Choroid plexus epithelial cell (primary cell): ENCODE results near the gene DEGS2.

Experiments used
- DNase-seq: peaks from one replicate; pipeline ENCODE4 v3.0.0-alpha.2; 2010; ENCODE audit warnings: low read depth
- H3K4me3 ChIP-seq: 2 replicates; pipeline ENCODE4 v1.5.1; 2011; ENCODE audit warnings: low read depth, mild to moderate bottlenecking, control low read depth, low read length, moderate library complexity
- TF ChIP-seq, protein P1 (sequence below): conservative IDR thresholded peaks from 2 replicates; pipeline ENCODE4 v1.5.1; 2011; ENCODE audit warnings: low read depth, mild to moderate bottlenecking, control low read depth, inconsistent platforms, low read length, moderate library complexity

DEGS2 gene

DNA sequence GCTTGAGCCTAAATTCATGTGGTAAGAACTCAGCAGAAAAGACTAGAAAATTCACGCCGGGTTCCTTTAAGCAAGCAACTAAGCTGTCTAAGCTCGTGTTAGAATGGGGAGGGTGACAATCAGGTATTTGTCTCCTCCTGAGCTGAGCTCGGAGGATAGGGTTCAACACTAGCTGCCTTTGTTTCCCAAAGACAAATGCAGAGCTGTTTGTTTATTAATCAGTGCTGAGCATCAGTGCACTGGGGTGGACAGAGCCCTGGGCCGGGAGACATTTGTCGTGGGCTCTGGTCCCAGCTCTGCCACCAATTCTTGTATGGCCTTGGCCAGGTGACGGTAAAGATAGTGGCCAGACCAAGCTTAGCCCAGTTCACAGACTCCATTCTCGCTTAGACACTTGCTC is 43.7 kb downstream of the DEGS2 start:
- no peak for DNase-seq
- TF ChIP-seq, protein P1, sequence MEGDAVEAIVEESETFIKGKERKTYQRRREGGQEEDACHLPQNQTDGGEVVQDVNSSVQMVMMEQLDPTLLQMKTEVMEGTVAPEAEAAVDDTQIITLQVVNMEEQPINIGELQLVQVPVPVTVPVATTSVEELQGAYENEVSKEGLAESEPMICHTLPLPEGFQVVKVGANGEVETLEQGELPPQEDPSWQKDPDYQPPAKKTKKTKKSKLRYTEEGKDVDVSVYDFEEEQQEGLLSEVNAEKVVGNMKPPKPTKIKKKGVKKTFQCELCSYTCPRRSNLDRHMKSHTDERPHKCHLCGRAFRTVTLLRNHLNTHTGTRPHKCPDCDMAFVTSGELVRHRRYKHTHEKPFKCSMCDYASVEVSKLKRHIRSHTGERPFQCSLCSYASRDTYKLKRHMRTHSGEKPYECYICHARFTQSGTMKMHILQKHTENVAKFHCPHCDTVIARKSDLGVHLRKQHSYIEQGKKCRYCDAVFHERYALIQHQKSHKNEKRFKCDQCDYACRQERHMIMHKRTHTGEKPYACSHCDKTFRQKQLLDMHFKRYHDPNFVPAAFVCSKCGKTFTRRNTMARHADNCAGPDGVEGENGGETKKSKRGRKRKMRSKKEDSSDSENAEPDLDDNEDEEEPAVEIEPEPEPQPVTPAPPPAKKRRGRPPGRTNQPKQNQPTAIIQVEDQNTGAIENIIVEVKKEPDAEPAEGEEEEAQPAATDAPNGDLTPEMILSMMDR: no peak
- H3K4me3 ChIP-seq: no peak overlapping the region

DNA sequence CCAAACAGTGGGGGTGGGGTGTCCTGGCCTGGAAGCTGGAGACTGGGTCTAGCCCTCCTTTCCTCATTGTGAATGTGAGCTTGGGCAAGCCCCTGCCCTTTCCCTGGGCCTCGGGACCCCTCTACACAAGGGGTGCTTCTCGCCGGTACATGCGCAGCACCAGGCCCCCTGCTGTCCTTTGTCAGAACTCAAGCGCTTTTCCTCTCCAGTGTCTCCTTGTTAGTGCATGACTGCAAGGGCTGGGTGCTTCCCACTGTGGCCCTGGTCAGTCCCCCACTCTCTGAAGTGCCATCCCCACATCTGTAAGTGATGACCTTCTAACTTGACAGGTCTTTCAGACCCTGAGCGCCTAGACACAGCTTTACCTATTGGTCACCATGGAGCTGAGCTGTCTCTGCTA is 44.2 kb downstream of the DEGS2 start:
- TF ChIP-seq, protein P1: no peak
- no peak overlapping the region for H3K4me3 ChIP-seq
- DNase-seq: no peak

DNA sequence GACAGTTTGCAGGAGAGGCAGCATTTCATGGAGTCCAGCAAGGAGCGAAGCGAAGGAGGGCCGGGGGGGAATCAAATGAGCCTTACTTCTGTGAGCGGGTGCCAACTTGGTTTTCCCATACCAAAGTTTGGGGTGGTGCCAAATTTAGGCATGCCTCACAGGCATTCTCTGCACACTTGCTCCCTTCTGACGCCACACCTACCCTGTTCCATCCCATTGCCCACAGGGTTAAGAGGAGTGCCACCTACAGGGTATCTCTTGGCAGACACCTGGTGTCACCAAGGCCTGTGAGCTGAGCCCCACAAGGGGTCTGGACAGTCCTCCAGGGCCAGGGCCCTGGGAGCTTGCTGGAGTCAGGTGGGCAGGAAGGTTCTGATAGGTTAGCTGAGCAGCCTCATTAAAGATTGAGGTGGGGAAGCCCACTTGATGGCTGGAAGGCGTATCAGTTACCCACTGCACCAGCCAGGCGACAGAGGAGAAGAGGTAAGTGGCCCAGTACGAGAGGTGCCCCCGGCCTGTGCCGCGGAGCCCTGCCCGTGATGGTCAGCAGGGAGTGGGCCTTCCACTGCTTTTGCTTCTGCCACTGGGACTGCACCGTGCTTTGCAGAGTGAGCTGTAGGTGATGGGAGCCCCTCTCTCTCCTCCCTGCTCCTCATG is 45.2 kb downstream of the DEGS2 start:
- H3K4me3 ChIP-seq: no peak overlapping the region
- TF ChIP-seq, protein P1: no peak
- DNase-seq: no peak

DNA sequence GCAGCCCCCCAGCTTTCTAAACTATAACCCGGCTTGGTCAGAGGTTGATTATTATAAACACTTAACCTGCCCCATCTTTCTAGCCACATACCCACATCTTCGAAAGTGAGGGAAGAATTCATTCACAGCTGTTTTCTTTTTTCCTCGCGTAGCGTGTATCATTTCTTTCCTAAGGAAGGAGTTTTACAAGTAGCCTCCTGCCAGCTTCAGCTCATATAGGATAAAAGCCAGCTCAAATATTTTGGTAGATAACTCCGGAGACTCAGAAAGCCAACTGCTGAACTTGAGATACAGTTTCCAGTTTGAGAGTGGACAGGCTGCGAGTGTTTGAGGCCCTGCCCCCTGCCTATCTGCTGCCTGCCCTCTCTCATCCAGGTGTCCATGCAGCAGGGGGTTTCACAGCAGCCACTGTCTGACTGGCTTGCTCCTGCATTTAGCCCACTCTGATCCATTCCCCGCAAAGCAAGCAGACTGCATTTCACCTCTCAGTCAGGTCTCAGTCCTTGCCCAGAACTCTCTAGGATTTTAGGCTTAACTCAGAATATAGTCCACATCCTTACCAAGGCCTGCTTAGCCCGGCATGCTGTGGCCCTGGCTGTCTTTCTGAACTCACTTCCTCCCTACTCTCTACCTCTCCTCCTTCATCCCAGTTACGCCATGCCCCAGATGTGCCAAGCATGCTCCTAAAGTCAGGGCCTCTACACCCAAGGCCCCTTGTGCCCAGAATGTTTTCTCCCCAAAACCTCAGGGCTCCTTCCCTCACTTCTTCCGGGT is 47.3 kb downstream of the DEGS2 start:
- peak; percentile 7 for DNase-seq
- no peak overlapping the region for H3K4me3 ChIP-seq
- TF ChIP-seq, protein P1: no peak

DNA sequence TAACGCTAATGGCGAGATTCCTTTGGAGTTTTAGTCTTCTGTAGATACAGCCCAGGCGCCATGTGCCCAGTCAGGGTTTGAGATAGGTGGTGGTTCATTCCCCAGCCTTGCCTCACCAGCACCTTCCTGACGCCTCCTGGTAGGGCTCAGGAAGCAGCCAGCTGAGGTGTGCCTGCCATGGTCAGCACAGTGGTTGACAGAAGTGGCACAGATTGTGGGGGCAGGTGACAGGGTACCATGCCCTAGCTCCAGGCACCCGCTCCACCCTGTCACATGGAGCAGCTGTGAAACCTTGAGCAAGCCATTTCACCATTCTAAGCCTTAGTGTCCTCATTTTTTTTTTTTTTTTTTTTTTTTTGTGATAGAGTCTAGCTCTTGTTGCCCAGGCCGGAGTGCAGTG is 48.6 kb downstream of the DEGS2 start:
- no peak for DNase-seq
- TF ChIP-seq, protein P1: no peak
- H3K4me3 ChIP-seq: no peak overlapping the region

DNA sequence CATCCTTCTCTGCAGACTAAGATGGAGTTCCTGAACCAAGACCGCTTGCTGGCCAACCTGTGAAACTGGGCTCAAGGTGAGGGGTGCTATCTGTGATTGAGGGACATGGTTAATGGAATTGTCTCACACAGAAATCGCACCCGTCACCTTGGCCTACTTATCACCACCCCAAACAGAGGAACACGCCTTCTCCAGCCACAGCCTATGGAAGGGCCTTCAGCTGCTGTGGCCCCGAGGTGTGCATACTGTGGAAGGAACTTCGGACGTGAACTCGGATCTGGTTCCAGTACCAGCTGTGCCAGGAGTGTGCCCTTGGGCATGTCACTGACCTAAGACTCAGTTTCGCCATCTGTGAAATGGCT is 49.9 kb downstream of the DEGS2 start:
- TF ChIP-seq, protein P1: no peak
- no peak overlapping the region for H3K4me3 ChIP-seq

More for the DNA sequence above, 49.9 kb downstream of the DEGS2 start:
- no peak for DNase-seq
